ENCODE measurements around the gene RABGAP1L.

Gene RABGAP1L

GRCh38 chr1:174777262-174777661 is 617.9 kb downstream of the RABGAP1L start:
- TF ChIP-seq CTCF (IDR thresholded peaks at IDR 0.05; ENCODE audit: low read depth, low read length) = no peak
- DNase-seq = no peak
- Histone ChIP-seq H3K9me3 (no peaks in the 10 kb centered on the region), H3K4me3 (ENCODE audit: low read depth, low read length) (no peak overlapping the region), H3K27me3 (no peaks in the 10 kb centered on the region), H3K36me3 (no peaks in the 10 kb centered on the region), H3K4me1 (no peaks in the 10 kb centered on the region)

- Histone ChIP-seq H3K9me3 (no peaks in the 10 kb centered on the region), H3K36me3 (no peaks in the 10 kb centered on the region), H3K4me1 (no peaks in the 10 kb centered on the region), H3K27me3 (no peaks in the 10 kb centered on the region), H3K4me3 (ENCODE audit: low read depth, low read length) (no peak overlapping the region)
- TF ChIP-seq CTCF (IDR thresholded peaks at IDR 0.05; ENCODE audit: low read depth, low read length) = no peak
- DNase-seq = no peak
These were observed 626.2 kb downstream of the RABGAP1L start for GRCh38 chr1:174785510-174785909.

GRCh38 chr1:174786358-174786757 is 627.0 kb downstream of the RABGAP1L start:
- no peak overlapping the region for H3K4me3 ChIP-seq (ENCODE audit: low read depth, low read length)
- no peak for DNase-seq
- TF ChIP-seq CTCF (IDR thresholded peaks at IDR 0.05; ENCODE audit: low read depth, low read length) = no peak
- H3K9me3 ChIP-seq = no peaks in the 10 kb centered on the region
- no peaks in the 10 kb centered on the region for H3K27me3 ChIP-seq
- H3K36me3 ChIP-seq = no peaks in the 10 kb centered on the region
- H3K4me1 ChIP-seq = no peaks in the 10 kb centered on the region; the same call in 1 of the 2 replicates

- no peak for TF ChIP-seq CTCF (IDR thresholded peaks at IDR 0.05; ENCODE audit: low read depth, low read length)
- H3K4me1 ChIP-seq = peaks cover 2% of the 10 kb centered on the region; the same call in 1 of the 2 replicates
- no peak overlapping the region for H3K4me3 ChIP-seq (ENCODE audit: low read depth, low read length)
- H3K9me3 ChIP-seq = no peaks in the 10 kb centered on the region
- H3K27me3 ChIP-seq = no peaks in the 10 kb centered on the region
- H3K36me3 ChIP-seq = no peaks in the 10 kb centered on the region
- DNase-seq = no peak
These were observed 627.4 kb downstream of the RABGAP1L start for GRCh38 chr1:174786760-174787159.

- DNase-seq = no peak
- no peaks in the 10 kb centered on the region for H3K36me3 ChIP-seq
- H3K4me1 ChIP-seq = peaks cover 5% of the 10 kb centered on the region; the same call in 1 of the 2 replicates
- H3K27me3 ChIP-seq = no peaks in the 10 kb centered on the region
- H3K4me3 ChIP-seq (ENCODE audit: low read depth, low read length) = no peak overlapping the region
- no peaks in the 10 kb centered on the region for H3K9me3 ChIP-seq
- TF ChIP-seq CTCF (IDR thresholded peaks at IDR 0.05; ENCODE audit: low read depth, low read length) = no peak
These were observed 629.7 kb downstream of the RABGAP1L start for GRCh38 chr1:174788981-174789380.

GRCh38 chr1:174789399-174789798 is 630.1 kb downstream of the RABGAP1L start:
- Histone ChIP-seq H3K36me3 (no peaks in the 10 kb centered on the region), H3K4me1 (peaks cover 5% of the 10 kb centered on the region; the same call in 1 of the 2 replicates), H3K27me3 (no peaks in the 10 kb centered on the region), H3K4me3 (ENCODE audit: low read depth, low read length) (no peak overlapping the region), H3K9me3 (no peaks in the 10 kb centered on the region)
- DNase-seq = no peak
- no peak for TF ChIP-seq CTCF (IDR thresholded peaks at IDR 0.05; ENCODE audit: low read depth, low read length)

Data from BE2C (cell line).